GM12891 (cell line): ENCODE data around the gene PRRC1.

Experiments used
- PAX5 ChIP-seq: IDR thresholded peaks from 2 replicates; pipeline ENCODE4 v1.6.1; 2011; ENCODE audit warnings: low read length, moderate library complexity, mild to moderate bottlenecking; ENCODE audit not compliant: insufficient read depth, severe bottlenecking
- POLR2A ChIP-seq: IDR thresholded peaks from 2 replicates; pipeline ENCODE4 v1.6.1; 2011; ENCODE audit warnings: low read depth, low read length, control low read depth
- POLR2AphosphoS5 ChIP-seq: IDR thresholded peaks from 2 replicates; pipeline ENCODE4 v1.6.1; 2011; ENCODE audit warnings: low read depth, low read length, control low read depth
- POU2F2 ChIP-seq: IDR thresholded peaks from 2 replicates; pipeline ENCODE4 v1.6.1; 2011; ENCODE audit warnings: low read depth, mild to moderate bottlenecking, control low read depth, low read length, moderate library complexity
- SPI1 ChIP-seq: IDR thresholded peaks from 2 replicates; pipeline ENCODE4 v1.6.1; 2011; ENCODE audit warnings: low read depth, low read length, control low read depth
- TAF1 ChIP-seq: IDR thresholded peaks from 2 replicates; pipeline ENCODE4 v1.6.1; 2011; ENCODE audit warnings: low read depth, low read length, control low read depth

GRCh38 chr5:127565586-127566270 is 48.3 kb downstream of the PRRC1 start:
- no peak for TF ChIP-seq POLR2A
- TF ChIP-seq SPI1 = no peak
- no peak for TF ChIP-seq PAX5
- TF ChIP-seq POLR2AphosphoS5 = no peak
- no peak for TF ChIP-seq TAF1
- no peak for TF ChIP-seq POU2F2
